Upper lobe of left lung (tissue), 6 donors: ENCODE measurements around the gene RALGAPA2. TPM values are rescaled to one million over a fixed set of nuclear protein-coding genes. Genes with fewer than 3 reads are reported as not detected.

Source experiments
- ATAC-seq, 2 donors: fragments of 200-7000 bp; cut with Tn5 transposase; one replicate each; pipeline ENCODE4 v1.9.1; 2022; ENCODE audit warnings: mild to moderate bottlenecking in 2 of 2, moderate library complexity in 2 of 2; ENCODE audit not compliant: low FRiP score in 2 of 2
- DNase-seq, 2 donors: peaks; one replicate each; pipeline ENCODE4 v3.0.0-alpha.2; 2019 to 2020
- H3K27ac ChIP-seq, 4 donors: fragments of 200-600 bp; sonication (generic); one replicate each; pipeline ENCODE4 v1.5.1; 2016 to 2019
- H3K27me3 ChIP-seq, 4 donors: fragments of 200-600 bp; sonication (generic); one replicate each; pipeline ENCODE4 v1.5.1; 2017 to 2019
- H3K36me3 ChIP-seq, 4 donors: fragments of 200-600 bp; sonication (generic); one replicate each; pipeline ENCODE4 v1.5.1; 2016 to 2019
- H3K4me1 ChIP-seq, 4 donors: fragments of 200-600 bp; sonication (generic); one replicate each; pipeline ENCODE4 v1.5.1; 2018 to 2019
- H3K4me3 ChIP-seq, 4 donors: fragments of 200-600 bp; sonication (generic); one replicate each; pipeline ENCODE4 v1.5.1; 2017 to 2019; ENCODE audit warnings: mild to moderate bottlenecking in 2 of 4, moderate library complexity in 1 of 4
- H3K9me3 ChIP-seq, 4 donors: fragments of 200-600 bp; sonication (generic); one replicate each; pipeline ENCODE4 v1.5.1; 2018 to 2019
- EP300 ChIP-seq, 4 donors: sonication (generic); formaldehyde crosslinking; IDR thresholded peaks; one replicate each; pipeline ENCODE4 v1.5.1; 2017; ENCODE audit warnings: antibody characterized with exemption in 4 of 4, control low read depth in 2 of 4
- POLR2A ChIP-seq, 4 donors: fragments of 450-650 bp; IDR thresholded peaks; one replicate each; pipeline ENCODE4 v1.5.1; 2016 to 2017; ENCODE audit warnings: antibody characterized with exemption in 4 of 4, mild to moderate bottlenecking in 2 of 4
- POLR2AphosphoS5 ChIP-seq, 2 donors: sonication (generic); formaldehyde crosslinking; IDR thresholded peaks; one replicate each; pipeline ENCODE4 v1.5.1; 2017; ENCODE audit warnings: antibody characterized with exemption in 2 of 2
- WGBS, 2 donors: methylation state at CpG; one replicate each; pipeline ENCODE4 v1.1.5; 2017 to 2018; 5-methylcytosine and 5-hydroxymethylcytosine counted together
- total RNA-seq, 6 donors: library from RNA; depleted of rRNA in 4 of 6; stranded (reverse); fragments of >200 nt in 4 of 6; gene quantifications; one replicate each; pipeline versions ENCODE4 v1.1.0 to v1.2.1, GENCODE V29; 2016 to 2021
- TF ChIP-seq, protein P1 (sequence below), 6 experiments: fragments of 450-650 bp in 4 of 6; fragments of 200-600 bp in 2 of 6; sonication (generic) in 2 of 6; IDR thresholded peaks; one replicate each; pipeline ENCODE4 v1.5.1; 2016 to 2019; ENCODE audit warnings: antibody characterized with exemption in 6 of 6
- donor health status: DM: no; HTN: no; CAD: no; lungs with moderate emphysema.
- donor health status: DM: no; HTN: yes; CAD: no; lungs with severe emphysema.

RALGAPA2 gene
- total RNA-seq, 6 donors from 2014 or later: 50.8 to 95.3 (median 65.3) TPM

DNA sequence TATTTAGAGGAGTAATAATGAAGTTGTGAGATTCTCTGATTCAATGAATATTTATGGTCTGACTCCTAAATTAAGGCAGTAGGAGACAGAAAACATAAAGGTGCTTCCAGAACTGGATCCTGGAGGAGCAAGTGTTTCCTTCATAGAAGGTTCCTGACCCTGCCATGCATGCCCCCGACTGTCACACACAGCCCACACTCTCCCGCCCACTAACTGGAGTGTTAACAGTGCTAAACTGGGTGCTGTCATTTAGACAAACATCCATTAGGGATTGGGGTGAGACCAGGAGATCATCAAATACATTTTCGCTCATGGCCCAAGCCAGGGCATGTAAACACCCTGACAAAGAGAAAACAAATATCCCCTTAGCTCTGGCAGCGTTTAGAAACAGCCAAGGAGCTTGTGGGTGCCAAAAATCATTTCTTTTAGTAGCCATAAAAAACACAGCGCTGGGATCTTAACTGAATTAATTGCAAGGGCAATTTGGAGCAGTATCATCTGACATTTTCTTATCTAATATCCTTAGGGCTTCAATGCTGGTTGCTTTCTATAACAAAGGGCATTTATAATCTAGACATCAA, 297.7 kb downstream of the RALGAPA2 start:
- H3K9me3 ChIP-seq: no peaks in the 10 kb centered on the region
- H3K27me3 ChIP-seq: no peaks in the 10 kb centered on the region
- peaks cover 0 to 28% (median 2%) of the 10 kb centered on the region in 4 donors for H3K36me3 ChIP-seq
- TF ChIP-seq POLR2A (IDR thresholded peaks at IDR 0.05) (no peak), POLR2AphosphoS5 (IDR thresholded peaks at IDR 0.05) (no peak), EP300 (IDR thresholded peaks at IDR 0.05) (no peak)
- TF ChIP-seq, protein P1, sequence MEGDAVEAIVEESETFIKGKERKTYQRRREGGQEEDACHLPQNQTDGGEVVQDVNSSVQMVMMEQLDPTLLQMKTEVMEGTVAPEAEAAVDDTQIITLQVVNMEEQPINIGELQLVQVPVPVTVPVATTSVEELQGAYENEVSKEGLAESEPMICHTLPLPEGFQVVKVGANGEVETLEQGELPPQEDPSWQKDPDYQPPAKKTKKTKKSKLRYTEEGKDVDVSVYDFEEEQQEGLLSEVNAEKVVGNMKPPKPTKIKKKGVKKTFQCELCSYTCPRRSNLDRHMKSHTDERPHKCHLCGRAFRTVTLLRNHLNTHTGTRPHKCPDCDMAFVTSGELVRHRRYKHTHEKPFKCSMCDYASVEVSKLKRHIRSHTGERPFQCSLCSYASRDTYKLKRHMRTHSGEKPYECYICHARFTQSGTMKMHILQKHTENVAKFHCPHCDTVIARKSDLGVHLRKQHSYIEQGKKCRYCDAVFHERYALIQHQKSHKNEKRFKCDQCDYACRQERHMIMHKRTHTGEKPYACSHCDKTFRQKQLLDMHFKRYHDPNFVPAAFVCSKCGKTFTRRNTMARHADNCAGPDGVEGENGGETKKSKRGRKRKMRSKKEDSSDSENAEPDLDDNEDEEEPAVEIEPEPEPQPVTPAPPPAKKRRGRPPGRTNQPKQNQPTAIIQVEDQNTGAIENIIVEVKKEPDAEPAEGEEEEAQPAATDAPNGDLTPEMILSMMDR (IDR thresholded peaks at IDR 0.05): no peak
- no peak for ATAC-seq
- no peak overlapping the region for H3K27ac ChIP-seq
- no peaks in the 10 kb centered on the region for H3K4me1 ChIP-seq
- WGBS, 2 donors: 79 to 80% methylated on average over 5 of the region's 5 CpGs
- DNase-seq: no peak
- no peak overlapping the region for H3K4me3 ChIP-seq

DNA sequence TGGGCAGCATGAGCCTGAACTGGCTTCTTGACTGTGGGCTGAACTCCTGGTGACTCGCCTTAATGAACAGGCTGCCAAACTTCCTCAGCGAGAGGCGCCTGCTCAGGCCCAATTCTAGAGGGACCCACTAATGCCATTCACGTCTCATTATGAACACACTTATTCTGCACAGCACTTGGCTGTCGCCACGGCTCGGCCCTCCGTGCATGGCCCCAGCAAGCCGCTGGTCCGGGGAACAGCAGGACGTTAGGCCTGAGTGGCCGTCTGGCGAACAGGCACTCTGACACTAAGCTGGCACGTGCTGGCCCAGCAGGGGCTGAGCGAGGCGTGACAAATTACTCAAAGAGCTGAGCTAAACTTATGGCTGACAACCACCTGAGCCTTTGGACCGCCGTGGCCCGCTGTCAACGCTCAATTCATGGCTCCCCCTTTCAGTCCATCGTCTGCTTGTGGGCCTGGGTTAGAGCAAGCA, 298.6 kb downstream of the RALGAPA2 start:
- H3K4me3 ChIP-seq: no peak overlapping the region
- DNase-seq (peak in 1 of 2 donors; percentile 67), ATAC-seq (no peak)
- H3K27me3 ChIP-seq: no peaks in the 10 kb centered on the region
- peaks cover 0 to 35% (median 2%) of the 10 kb centered on the region in 4 donors for H3K36me3 ChIP-seq
- no peaks in the 10 kb centered on the region for H3K9me3 ChIP-seq
- no peak overlapping the region for H3K27ac ChIP-seq
- TF ChIP-seq, protein P1 (IDR thresholded peaks at IDR 0.05): no peak
- TF ChIP-seq POLR2A (IDR thresholded peaks at IDR 0.05): no peak
- no peak for TF ChIP-seq POLR2AphosphoS5 (IDR thresholded peaks at IDR 0.05)
- no peak for TF ChIP-seq EP300 (IDR thresholded peaks at IDR 0.05)
- H3K4me1 ChIP-seq: no peaks in the 10 kb centered on the region
- WGBS, 2 donors: 92 to 95% methylated on average over 21 of the region's 21 CpGs

DNA sequence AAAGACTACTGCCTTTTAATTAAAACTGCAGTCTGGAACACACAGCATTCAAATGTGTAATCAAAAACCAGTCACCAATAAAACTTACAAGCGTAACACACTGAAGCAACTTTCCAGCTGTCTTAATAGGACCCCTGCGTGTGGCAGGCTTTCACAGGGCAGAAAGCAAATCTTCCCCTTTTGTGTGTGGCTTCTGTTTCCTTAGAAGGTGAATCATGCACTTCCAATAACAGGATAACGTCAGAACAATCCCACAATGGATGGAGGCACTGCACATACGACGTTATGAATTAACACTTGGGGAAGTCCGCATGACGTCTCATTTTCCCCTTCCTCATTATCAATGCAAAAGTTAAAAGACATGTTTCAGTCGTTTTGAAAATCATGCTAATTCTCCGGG, 299.7 kb downstream of the RALGAPA2 start:
- Histone ChIP-seq H3K4me3 (no peak overlapping the region), H3K4me1 (no peaks in the 10 kb centered on the region), H3K27ac (no peak overlapping the region), H3K9me3 (no peaks in the 10 kb centered on the region), H3K36me3 (peaks cover 0 to 32% (median 2%) of the 10 kb centered on the region in 4 donors), H3K27me3 (no peaks in the 10 kb centered on the region)
- ATAC-seq (no peak), DNase-seq (no peak)
- 64 to 67% methylated on average over 9 of the region's 9 CpGs for WGBS, 2 donors
- TF ChIP-seq POLR2AphosphoS5 (IDR thresholded peaks at IDR 0.05) (no peak), POLR2A (IDR thresholded peaks at IDR 0.05) (no peak), EP300 (IDR thresholded peaks at IDR 0.05) (no peak)
- TF ChIP-seq, protein P1 (IDR thresholded peaks at IDR 0.05): no peak

DNA sequence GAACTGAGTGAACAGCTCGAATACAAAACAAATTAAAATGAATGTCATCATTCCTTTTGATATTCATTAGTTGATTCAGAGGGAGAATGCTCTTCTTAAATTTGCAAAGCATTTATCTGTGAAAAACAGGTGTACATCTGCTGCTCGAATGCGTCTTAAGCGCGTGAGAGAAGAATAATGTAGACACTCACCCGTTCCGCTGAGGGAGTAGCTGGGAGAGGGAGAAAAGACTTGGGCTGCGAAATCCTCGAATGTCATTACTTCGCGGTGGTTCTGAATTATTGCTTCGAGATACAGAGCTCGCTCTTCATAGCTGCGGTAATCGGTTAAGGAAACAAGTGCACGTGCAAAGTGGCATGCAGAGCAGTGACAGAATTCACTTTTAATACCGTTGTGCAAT, 300.6 kb downstream of the RALGAPA2 start:
- no peaks in the 10 kb centered on the region for H3K4me1 ChIP-seq
- DNase-seq (no peak), ATAC-seq (no peak)
- H3K4me3 ChIP-seq: no peak overlapping the region
- H3K27ac ChIP-seq: no peak overlapping the region
- H3K27me3 ChIP-seq: no peaks in the 10 kb centered on the region
- WGBS, 2 donors: 91 to 95% methylated on average over 17 of the region's 17 CpGs
- TF ChIP-seq POLR2AphosphoS5 (IDR thresholded peaks at IDR 0.05) (no peak), POLR2A (IDR thresholded peaks at IDR 0.05) (no peak), EP300 (IDR thresholded peaks at IDR 0.05) (no peak)
- TF ChIP-seq, protein P1 (IDR thresholded peaks at IDR 0.05): no peak
- no peaks in the 10 kb centered on the region for H3K9me3 ChIP-seq
- peaks cover 0 to 30% (median 2%) of the 10 kb centered on the region in 4 donors for H3K36me3 ChIP-seq

DNA sequence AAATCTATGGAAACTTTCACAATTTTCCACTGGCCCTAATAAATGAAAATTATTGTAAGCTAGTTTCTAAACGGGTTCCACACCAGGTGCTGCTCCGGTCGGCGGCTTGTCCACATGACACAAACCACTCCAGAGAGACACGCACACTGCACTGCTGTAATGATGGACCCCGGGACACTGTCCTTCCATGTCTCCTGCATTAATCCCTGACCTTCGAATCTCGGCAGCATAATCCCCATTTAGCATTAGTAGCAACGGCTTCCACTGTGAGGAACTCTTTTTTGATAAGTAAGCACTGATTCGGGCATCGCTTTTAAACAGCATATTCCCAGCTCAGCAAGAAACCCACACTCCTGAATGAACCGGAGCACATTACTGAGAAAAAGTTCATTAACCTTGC, 301.0 kb downstream of the RALGAPA2 start:
- peaks cover 0 to 33% (median 2%) of the 10 kb centered on the region in 4 donors for H3K36me3 ChIP-seq
- TF ChIP-seq POLR2AphosphoS5 (IDR thresholded peaks at IDR 0.05) (no peak), EP300 (IDR thresholded peaks at IDR 0.05) (no peak), POLR2A (IDR thresholded peaks at IDR 0.05) (no peak)
- TF ChIP-seq, protein P1 (IDR thresholded peaks at IDR 0.05): no peak
- no peaks in the 10 kb centered on the region for H3K9me3 ChIP-seq
- DNase-seq (no peak), ATAC-seq (no peak)
- H3K27ac ChIP-seq: no peak overlapping the region
- WGBS, 2 donors: 89 to 92% methylated on average over 12 of the region's 12 CpGs
- no peaks in the 10 kb centered on the region for H3K27me3 ChIP-seq
- no peaks in the 10 kb centered on the region for H3K4me1 ChIP-seq
- H3K4me3 ChIP-seq: no peak overlapping the region
